Calu3 (cell line): Measurements from ENCODE around the gene TRIP13. TPM values are rescaled to one million over a fixed set of nuclear protein-coding genes. Genes with fewer than 3 reads are reported as not detected.
"Not testable (repeated sequence)": the region's sequence is repeated elsewhere in the genome, so short reads cannot be mapped to it uniquely, and the experiment has no call there.

Experiments used
- BruUV-seq: library from RNA; stranded (reverse); fragments of 400-500 nt; replicated peaks from 2 replicates; lab custom pipeline; 2021; lab: Mats Ljungman, UMichigan
- CTCF ChIA-PET: fragments of 300-600 bp; sonication (Branson Sonifier 250); formaldehyde crosslinking; loops from one replicate; lab custom pipeline; 2022; ENCODE audit warnings: antibody characterized with exemption; lab: Charles Lee
- DNase-seq: peaks from one replicate; pipeline ENCODE4 v3.0.0; 2022
- H3K27ac Mint-ChIP-seq: one replicate; pipeline ENCODE4 v1.8.0; 2022; ENCODE audit warnings: mixed read lengths; ENCODE audit not compliant: unreplicated experiment
- H3K27me3 Mint-ChIP-seq: one replicate; pipeline ENCODE4 v1.8.0; 2022; ENCODE audit warnings: mixed read lengths; ENCODE audit not compliant: unreplicated experiment
- H3K36me3 Mint-ChIP-seq: one replicate; pipeline ENCODE4 v1.8.0; 2022; ENCODE audit warnings: mild to moderate bottlenecking, moderate library complexity, mixed read lengths; ENCODE audit not compliant: insufficient read depth, unreplicated experiment
- H3K4me1 Mint-ChIP-seq: one replicate; pipeline ENCODE4 v1.8.0; 2022; ENCODE audit warnings: mild to moderate bottlenecking, low read depth, mixed read lengths; ENCODE audit not compliant: unreplicated experiment
- H3K4me3 Mint-ChIP-seq: one replicate; pipeline ENCODE4 v1.8.0; 2022; ENCODE audit warnings: mild to moderate bottlenecking, low read depth, moderate library complexity, mixed read lengths; ENCODE audit not compliant: unreplicated experiment
- H3K9me3 Mint-ChIP-seq: one replicate; pipeline ENCODE4 v1.8.0; 2022; ENCODE audit warnings: low read depth, mixed read lengths; ENCODE audit not compliant: unreplicated experiment
- CTCF ChIP-seq: fragments of 200-600 bp; IDR thresholded peaks from one replicate; pipeline ENCODE4 v1.8.0; 2022; ENCODE audit warnings: antibody characterized with exemption; ENCODE audit not compliant: unreplicated experiment
- intact Hi-C: fragments of 100-400 bp; cut with micrococcal nuclease; formaldehyde crosslinking; loops from one replicate; pipeline ENCODE4 v1.10.0; 2022; ENCODE audit not compliant: unreplicated experiment
- total RNA-seq: library from RNA; stranded (reverse); gene quantifications from 2 replicates; pipeline ENCODE4 v1.2.3, GENCODE V29; 2022

Gene TRIP13
- total RNA-seq, 1 experiment from 2014 or later = 29.9 TPM

DNA sequence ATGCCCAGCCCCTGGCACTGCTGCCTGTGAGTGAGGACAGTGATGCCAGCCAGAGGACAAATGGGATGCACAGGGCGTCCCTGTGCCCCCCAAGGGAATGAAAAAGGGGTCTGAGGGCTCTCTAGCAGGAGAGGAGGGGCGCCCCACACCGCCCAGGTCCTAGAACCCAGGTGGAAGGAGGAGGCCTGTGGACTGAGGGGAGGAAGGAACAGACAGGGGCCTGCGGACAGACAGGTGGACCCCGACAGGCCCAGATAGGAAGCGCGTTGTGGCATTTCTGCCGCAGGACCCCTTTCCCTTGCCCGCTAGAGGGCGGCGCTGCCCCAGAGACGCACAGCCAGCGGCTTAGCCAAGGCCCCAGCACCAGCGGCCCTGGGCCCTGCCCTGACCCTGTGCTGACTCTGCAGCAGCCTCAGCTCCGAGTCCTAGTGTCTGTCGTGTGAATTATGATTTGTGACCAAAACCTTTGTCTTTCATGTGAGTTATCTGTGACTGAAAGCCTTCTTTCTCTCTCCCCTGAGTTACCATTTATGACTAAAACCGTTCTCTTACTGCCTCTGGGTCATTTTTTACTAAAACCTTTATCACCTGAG lies 30.7 kb downstream of the TRIP13 start:
- Mint-ChIP-seq H3K27ac (no peak overlapping the region), H3K4me3 (no peak overlapping the region), H3K9me3 (no peaks in the 10 kb centered on the region), H3K4me1 (no peaks in the 10 kb centered on the region), H3K36me3 (no peaks in the 10 kb centered on the region), H3K27me3 (no peaks in the 10 kb centered on the region)
- DNase-seq = peak; percentile 79
- peak; percentile 57 for TF ChIP-seq CTCF
- intact Hi-C loops = loop anchor here (1.0 kb wide), 2 partner anchors 88 to 244 kb away; no protein-coding TSS in a partner anchor
- BruUV-seq = no TSS peak
- CTCF ChIA-PET = interaction anchor here (0.5 to 1.3 kb wide), 4 partner anchors 67 to 244 kb away, joined by 3 to 9 read pairs (median 4); no protein-coding TSS in a partner anchor

DNA sequence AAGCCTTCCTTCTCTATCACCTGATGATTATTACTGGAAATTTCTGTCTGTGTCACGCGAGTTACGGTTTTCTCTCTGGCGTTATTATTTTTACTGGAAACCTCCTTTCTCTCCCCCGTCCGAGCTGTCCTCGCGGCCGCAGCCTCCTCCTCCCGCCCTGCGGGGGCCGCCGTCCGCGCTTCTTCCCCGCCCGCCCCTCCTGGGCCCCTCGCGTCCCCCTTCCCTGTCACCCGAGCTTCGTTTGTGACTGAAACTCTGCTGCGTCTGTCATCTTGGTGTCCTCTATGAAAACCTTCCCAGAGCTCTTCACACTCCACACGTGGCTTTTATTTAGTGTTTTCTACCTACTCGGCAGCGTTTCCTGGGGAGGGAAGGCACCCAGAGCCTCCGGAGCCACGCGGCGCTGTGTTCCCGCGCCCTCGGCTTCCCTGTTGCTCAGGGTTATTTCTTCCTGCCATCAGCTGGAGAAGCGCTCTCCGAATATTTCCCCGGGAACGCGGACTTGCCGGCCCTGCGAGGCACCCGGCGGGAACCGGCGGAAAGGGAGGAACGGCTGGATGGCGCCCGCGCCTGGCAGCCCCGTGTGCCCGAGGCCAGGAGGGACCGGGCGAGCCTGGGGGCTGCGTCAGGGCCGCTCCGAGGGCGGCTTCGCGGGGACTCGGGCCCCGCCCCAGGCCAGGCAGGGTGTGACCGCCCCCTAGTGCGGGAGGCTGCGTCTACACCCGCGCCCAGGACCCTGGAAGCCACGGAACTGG lies 33.9 kb downstream of the TRIP13 start:
- H3K4me3 Mint-ChIP-seq = no peak overlapping the region
- intact Hi-C loops = no loop called here
- no peaks in the 10 kb centered on the region for H3K4me1 Mint-ChIP-seq
- no peak overlapping the region for H3K27ac Mint-ChIP-seq
- DNase-seq = no peak
- no peaks in the 10 kb centered on the region for H3K27me3 Mint-ChIP-seq
- H3K36me3 Mint-ChIP-seq = no peaks in the 10 kb centered on the region
- H3K9me3 Mint-ChIP-seq = no peaks in the 10 kb centered on the region
- no TSS peak for BruUV-seq
- CTCF ChIA-PET = no interaction called here
- no peak for TF ChIP-seq CTCF

DNA sequence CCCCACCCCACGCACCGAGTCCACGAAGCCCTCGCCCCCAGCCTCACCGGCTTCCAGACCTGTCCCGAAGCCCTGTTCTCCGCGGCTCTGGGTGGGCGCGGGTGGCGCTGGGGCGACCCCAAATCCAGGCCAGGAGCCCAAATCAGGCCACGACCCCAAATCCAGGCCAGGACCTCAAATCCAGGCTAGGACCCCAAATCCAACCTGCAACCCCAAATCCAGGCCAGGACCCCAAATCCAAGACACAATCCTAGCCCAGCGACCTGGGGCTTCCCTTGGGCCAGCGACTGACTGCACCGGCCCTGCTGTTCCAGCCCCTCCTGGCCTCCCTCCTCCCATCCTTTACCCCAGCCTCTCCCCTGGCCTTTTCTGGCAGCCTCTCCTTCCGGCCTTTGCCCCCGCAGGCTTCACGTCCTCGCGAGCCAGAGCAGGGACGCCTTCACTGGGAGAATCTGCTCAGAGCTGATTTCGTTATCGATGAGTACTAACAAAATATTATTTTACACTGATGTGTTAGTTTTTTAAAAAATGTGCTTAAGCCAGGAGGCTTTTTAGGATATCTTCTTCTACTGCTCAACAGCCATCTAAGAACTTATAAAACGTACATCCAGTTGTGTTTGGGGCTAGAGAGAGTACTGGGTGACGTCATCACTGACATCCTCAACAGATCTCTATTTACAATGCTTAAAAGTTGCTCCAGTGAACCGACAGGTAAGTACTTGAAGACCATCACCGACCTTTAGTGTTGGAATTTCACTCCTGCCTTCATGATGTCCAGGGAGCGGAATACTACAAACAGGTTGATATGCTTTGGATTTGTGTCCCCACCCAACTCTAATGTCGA lies 34.7 kb downstream of the TRIP13 start:
- intact Hi-C loops = no loop called here
- H3K4me1 Mint-ChIP-seq = no peaks in the 10 kb centered on the region
- no peak for TF ChIP-seq CTCF
- CTCF ChIA-PET = no interaction called here
- no peak overlapping the region for H3K27ac Mint-ChIP-seq
- no peak overlapping the region for H3K4me3 Mint-ChIP-seq
- no peak for DNase-seq
- H3K36me3 Mint-ChIP-seq = no peaks in the 10 kb centered on the region
- no TSS peak for BruUV-seq
- H3K9me3 Mint-ChIP-seq = no peaks in the 10 kb centered on the region
- peaks cover 8% of the 10 kb centered on the region for H3K27me3 Mint-ChIP-seq

DNA sequence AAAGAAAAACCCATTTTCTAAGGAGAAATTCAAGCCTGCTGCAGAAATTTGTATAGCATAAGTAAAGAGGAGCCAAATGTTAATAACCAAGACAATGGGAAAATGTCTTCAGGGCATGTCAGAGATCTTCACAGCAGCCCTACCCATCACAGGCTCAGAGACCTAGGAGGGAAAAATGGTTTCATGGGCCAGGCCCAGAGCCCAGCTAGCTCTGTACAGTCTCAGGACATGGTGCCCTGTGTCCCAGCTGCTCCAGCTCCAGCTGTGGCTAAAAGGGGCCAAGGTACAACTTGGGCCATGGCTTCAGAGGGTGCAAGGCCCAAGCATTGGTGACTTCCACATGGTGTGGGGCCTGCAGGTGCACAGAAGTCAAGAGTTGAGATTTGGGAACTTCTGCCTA lies 36.5 kb downstream of the TRIP13 start:
- CTCF ChIA-PET = interaction anchor here (0.5 kb wide), 1 partner anchor 678 kb away, joined by 3 read pairs; no protein-coding TSS in a partner anchor
- DNase-seq = not testable (repeated sequence)

More for the DNA sequence above, 36.5 kb downstream of the TRIP13 start:
- peaks cover 16% of the 10 kb centered on the region for H3K27me3 Mint-ChIP-seq
- H3K4me3 Mint-ChIP-seq, BruUV-seq, H3K9me3 Mint-ChIP-seq, H3K27ac Mint-ChIP-seq, H3K4me1 Mint-ChIP-seq, H3K36me3 Mint-ChIP-seq, intact Hi-C loops: not testable (repeated sequence)
